GM12891 (cell line): ENCODE data around the gene SLC8B1.
"Not testable (repeated sequence)": the region's sequence is repeated elsewhere in the genome, so short reads cannot be mapped to it uniquely, and the experiment has no call there.

Experiments used
- POLR2A ChIP-seq: IDR thresholded peaks from 2 replicates; pipeline ENCODE4 v1.6.1; 2011; ENCODE audit warnings: low read depth, low read length, control low read depth
- POLR2AphosphoS5 ChIP-seq: IDR thresholded peaks from 2 replicates; pipeline ENCODE4 v1.6.1; 2011; ENCODE audit warnings: low read depth, low read length, control low read depth

- not testable (repeated sequence) for TF ChIP-seq POLR2A, POLR2AphosphoS5
Observed at GRCh38 chr12:113354192-113354591, 19.3 kb upstream of the SLC8B1 start.
